ENCODE data around the gene STEAP2.

The STEAP2 gene

DNA sequence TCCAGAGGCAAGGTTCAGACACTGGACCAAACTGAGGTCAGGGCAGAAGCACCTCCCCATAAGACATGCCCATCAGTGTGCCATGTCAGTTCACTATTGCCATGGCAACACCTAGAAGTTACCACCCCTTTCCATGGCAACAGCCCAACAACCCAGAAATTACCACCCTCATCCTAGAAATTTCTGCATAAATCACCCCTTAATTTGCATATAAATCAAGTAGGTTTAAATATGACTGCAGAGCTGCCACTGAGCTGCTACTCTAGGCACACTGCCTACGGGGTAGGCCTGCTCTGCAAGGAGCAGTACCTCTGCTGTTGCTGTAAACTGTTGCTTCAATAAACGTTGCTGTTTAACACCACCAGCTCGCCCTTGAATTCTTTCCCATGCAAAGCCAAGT is 12.7 kb downstream of the STEAP2 start:
- peak overlapping the region; percentile 43; the same call in 1 of the 2 replicates for H3K9ac ChIP-seq (ENCODE audit: low read depth, low read length)

DNA sequence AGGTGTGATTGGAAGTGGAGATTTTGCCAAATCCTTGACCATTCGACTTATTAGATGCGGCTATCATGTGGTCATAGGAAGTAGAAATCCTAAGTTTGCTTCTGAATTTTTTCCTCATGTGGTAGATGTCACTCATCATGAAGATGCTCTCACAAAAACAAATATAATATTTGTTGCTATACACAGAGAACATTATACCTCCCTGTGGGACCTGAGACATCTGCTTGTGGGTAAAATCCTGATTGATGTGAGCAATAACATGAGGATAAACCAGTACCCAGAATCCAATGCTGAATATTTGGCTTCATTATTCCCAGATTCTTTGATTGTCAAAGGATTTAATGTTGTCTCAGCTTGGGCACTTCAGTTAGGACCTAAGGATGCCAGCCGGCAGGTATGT is 13.6 kb downstream of the STEAP2 start:
- peak overlapping the region; percentile 43; the same call in 1 of the 2 replicates for H3K9ac ChIP-seq (ENCODE audit: low read depth, low read length)
- no peak overlapping the region for H3K27ac ChIP-seq (ENCODE audit: low read length)
- H3K4me3 ChIP-seq (ENCODE audit: low read length), result peak overlapping the region; percentile 51; the same call in 1 of the 2 replicates
- H3K27me3 ChIP-seq (ENCODE audit: insufficient read depth, low read length), result no peaks in the 10 kb centered on the region
- peaks cover 22% of the 10 kb centered on the region; the same call in 1 of the 2 replicates for H3K4me1 ChIP-seq (ENCODE audit: insufficient read depth, low read length)
- no peaks in the 10 kb centered on the region for H3K9me3 ChIP-seq (ENCODE audit: insufficient read depth, low read depth, low read length)
- peaks cover 15% of the 10 kb centered on the region; the same call in 1 of the 2 replicates for H3K36me3 ChIP-seq (ENCODE audit: insufficient read depth, low read depth, low read length)

More for the DNA sequence above, 12.7 kb downstream of the STEAP2 start:
- H3K4me3 ChIP-seq (ENCODE audit: low read length), result peak overlapping the region; percentile 51
- H3K27ac ChIP-seq (ENCODE audit: low read length), result no peak overlapping the region
- H3K9me3 ChIP-seq (ENCODE audit: insufficient read depth, low read depth, low read length), result no peaks in the 10 kb centered on the region
- no peaks in the 10 kb centered on the region for H3K27me3 ChIP-seq (ENCODE audit: insufficient read depth, low read length)
- H3K36me3 ChIP-seq (ENCODE audit: insufficient read depth, low read depth, low read length), result peaks cover 15% of the 10 kb centered on the region; the same call in 1 of the 2 replicates
- peaks cover 16% of the 10 kb centered on the region; the same call in 1 of the 2 replicates for H3K4me1 ChIP-seq (ENCODE audit: insufficient read depth, low read length)

DNA sequence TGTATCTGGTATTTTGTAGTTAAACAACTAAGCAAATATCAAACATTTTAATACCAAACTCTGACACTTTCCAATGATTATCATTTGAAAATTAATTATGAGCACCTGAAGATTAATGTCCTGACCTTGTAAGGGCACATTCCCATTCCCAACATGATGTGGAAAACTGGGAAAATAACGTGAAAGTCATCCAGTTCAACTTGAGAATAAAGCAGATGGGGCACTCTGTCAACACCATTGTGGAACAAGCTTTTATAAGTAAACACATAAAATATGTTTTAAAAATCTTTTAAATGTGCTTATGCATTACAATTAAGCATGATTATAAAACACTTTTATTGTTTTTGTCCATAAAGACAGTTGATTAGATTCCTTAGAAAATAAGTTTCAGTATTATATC is 14.1 kb downstream of the STEAP2 start:
- H3K4me1 ChIP-seq (ENCODE audit: insufficient read depth, low read length), result peaks cover 22% of the 10 kb centered on the region; the same call in 1 of the 2 replicates
- H3K9me3 ChIP-seq (ENCODE audit: insufficient read depth, low read depth, low read length), result no peaks in the 10 kb centered on the region
- H3K27me3 ChIP-seq (ENCODE audit: insufficient read depth, low read length), result no peaks in the 10 kb centered on the region
- peaks cover 15% of the 10 kb centered on the region; the same call in 1 of the 2 replicates for H3K36me3 ChIP-seq (ENCODE audit: insufficient read depth, low read depth, low read length)
- H3K27ac ChIP-seq (ENCODE audit: low read length), result no peak overlapping the region
- H3K4me3 ChIP-seq (ENCODE audit: low read length), result no peak overlapping the region
- H3K9ac ChIP-seq (ENCODE audit: low read depth, low read length), result no peak overlapping the region

DNA sequence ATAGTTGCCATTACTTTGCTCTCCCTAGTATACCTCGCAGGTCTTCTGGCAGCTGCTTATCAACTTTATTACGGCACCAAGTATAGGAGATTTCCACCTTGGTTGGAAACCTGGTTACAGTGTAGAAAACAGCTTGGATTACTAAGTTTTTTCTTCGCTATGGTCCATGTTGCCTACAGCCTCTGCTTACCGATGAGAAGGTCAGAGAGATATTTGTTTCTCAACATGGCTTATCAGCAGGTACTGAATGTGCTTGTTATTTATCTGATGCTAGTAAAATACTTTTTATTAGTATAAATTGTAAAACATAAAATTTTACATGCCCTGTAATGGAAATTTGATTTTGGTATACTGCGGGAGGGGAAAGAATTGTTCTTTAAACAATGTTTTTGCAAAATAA is 15.7 kb downstream of the STEAP2 start:
- Histone ChIP-seq H3K27me3 (ENCODE audit: insufficient read depth, low read length) (no peaks in the 10 kb centered on the region), H3K9ac (ENCODE audit: low read depth, low read length) (no peak overlapping the region), H3K9me3 (ENCODE audit: insufficient read depth, low read depth, low read length) (no peaks in the 10 kb centered on the region), H3K27ac (ENCODE audit: low read length) (no peak overlapping the region), H3K36me3 (ENCODE audit: insufficient read depth, low read depth, low read length) (peaks cover 19% of the 10 kb centered on the region; the same call in 1 of the 2 replicates), H3K4me1 (ENCODE audit: insufficient read depth, low read length) (peaks cover 22% of the 10 kb centered on the region; the same call in 1 of the 2 replicates), H3K4me3 (ENCODE audit: low read length) (no peak overlapping the region)

DNA sequence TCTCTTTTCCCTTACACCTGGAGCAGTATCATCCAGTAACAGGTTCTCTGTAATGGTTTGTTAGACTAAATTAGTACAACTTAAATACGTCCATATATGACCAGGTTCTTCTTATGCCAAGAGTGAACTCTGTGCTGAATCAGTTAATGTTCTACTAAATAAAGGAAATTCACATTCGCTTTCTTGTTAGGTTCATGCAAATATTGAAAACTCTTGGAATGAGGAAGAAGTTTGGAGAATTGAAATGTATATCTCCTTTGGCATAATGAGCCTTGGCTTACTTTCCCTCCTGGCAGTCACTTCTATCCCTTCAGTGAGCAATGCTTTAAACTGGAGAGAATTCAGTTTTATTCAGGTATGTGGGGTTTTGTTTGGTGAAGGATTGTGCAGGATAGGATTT is 18.1 kb downstream of the STEAP2 start:
- H3K4me3 ChIP-seq (ENCODE audit: low read length), result no peak overlapping the region
- H3K4me1 ChIP-seq (ENCODE audit: insufficient read depth, low read length), result peaks cover 12% of the 10 kb centered on the region; the same call in 1 of the 2 replicates
- peaks cover 24% of the 10 kb centered on the region; the same call in 1 of the 2 replicates for H3K36me3 ChIP-seq (ENCODE audit: insufficient read depth, low read depth, low read length)
- H3K9ac ChIP-seq (ENCODE audit: low read depth, low read length), result peak overlapping the region; percentile 14; the same call in 1 of the 2 replicates
- H3K27ac ChIP-seq (ENCODE audit: low read length), result no peak overlapping the region
- H3K27me3 ChIP-seq (ENCODE audit: insufficient read depth, low read length), result no peaks in the 10 kb centered on the region
- H3K9me3 ChIP-seq (ENCODE audit: insufficient read depth, low read depth, low read length), result no peaks in the 10 kb centered on the region

DNA sequence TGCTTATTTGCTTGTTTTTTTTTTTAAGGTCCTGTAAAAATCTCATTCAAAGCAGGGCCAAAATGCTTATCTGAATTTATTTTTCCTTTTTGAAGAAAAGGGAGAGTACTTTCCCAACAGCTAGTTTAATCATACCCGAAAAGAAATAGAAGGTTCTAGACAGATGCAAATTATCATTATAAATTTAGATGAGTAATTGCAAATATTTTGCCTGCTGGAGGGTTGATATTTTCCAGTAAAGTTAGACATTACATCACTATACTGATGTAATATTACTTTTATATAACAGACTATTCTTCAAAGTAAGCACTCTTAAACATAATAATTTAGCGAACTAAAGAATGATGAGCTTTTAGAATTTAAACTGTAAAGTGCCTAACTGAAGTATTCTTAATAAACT is 19.3 kb downstream of the STEAP2 start:
- H3K36me3 ChIP-seq (ENCODE audit: insufficient read depth, low read depth, low read length), result peaks cover 23% of the 10 kb centered on the region; the same call in 1 of the 2 replicates
- no peak overlapping the region for H3K27ac ChIP-seq (ENCODE audit: low read length)
- H3K4me3 ChIP-seq (ENCODE audit: low read length), result no peak overlapping the region

DNA sequence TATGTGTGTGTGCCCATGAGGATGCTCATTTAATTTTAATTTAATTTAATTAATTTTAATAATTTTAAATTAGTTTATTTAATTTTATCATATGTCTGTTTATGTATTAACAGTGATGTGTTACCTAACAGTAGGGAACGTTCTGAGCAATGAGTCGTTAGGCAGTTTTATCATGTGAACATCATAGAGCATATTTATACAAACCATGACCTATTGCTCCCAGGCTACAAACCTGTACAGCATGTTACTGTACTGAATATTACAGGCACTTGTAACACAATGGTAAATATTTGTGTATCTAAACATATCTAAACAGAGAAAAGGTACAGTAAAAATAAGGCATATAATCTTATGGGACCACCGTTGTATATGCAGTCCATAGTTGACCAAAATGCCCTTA is 19.8 kb downstream of the STEAP2 start:
- H3K4me3 ChIP-seq (ENCODE audit: low read length), result no peak overlapping the region
- H3K27ac ChIP-seq (ENCODE audit: low read length), result no peak overlapping the region
- no peaks in the 10 kb centered on the region for H3K9me3 ChIP-seq (ENCODE audit: insufficient read depth, low read depth, low read length)
- peaks cover 21% of the 10 kb centered on the region; the same call in 1 of the 2 replicates for H3K36me3 ChIP-seq (ENCODE audit: insufficient read depth, low read depth, low read length)
- no peak overlapping the region for H3K9ac ChIP-seq (ENCODE audit: low read depth, low read length)
- 0 out of 2 replicates have a peak, but pooled peaks cover 6% of the 10 kb centered on the region for H3K4me1 ChIP-seq (ENCODE audit: insufficient read depth, low read length)
- no peaks in the 10 kb centered on the region for H3K27me3 ChIP-seq (ENCODE audit: insufficient read depth, low read length)

More for the DNA sequence above, 19.3 kb downstream of the STEAP2 start:
- no peak overlapping the region for H3K9ac ChIP-seq (ENCODE audit: low read depth, low read length)
- 0 out of 2 replicates have a peak, but pooled peaks cover 6% of the 10 kb centered on the region for H3K4me1 ChIP-seq (ENCODE audit: insufficient read depth, low read length)
- no peaks in the 10 kb centered on the region for H3K27me3 ChIP-seq (ENCODE audit: insufficient read depth, low read length)
- no peaks in the 10 kb centered on the region for H3K9me3 ChIP-seq (ENCODE audit: insufficient read depth, low read depth, low read length)

DNA sequence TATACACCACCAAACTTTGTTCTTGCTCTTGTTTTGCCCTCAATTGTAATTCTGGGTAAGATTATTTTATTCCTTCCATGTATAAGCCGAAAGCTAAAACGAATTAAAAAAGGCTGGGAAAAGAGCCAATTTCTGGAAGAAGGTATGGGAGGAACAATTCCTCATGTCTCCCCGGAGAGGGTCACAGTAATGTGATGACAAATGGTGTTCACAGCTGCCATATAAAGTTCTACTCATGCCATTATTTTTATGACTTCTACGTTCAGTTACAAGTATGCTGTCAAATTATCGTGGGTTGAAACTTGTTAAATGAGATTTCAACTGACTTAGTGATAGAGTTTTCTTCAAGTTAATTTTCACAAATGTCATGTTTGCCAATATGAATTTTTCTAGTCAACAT is 20.9 kb downstream of the STEAP2 start:
- Histone ChIP-seq H3K27me3 (ENCODE audit: insufficient read depth, low read length) (no peaks in the 10 kb centered on the region), H3K4me3 (ENCODE audit: low read length) (no peak overlapping the region), H3K4me1 (ENCODE audit: insufficient read depth, low read length) (0 out of 2 replicates have a peak, but pooled peaks cover 6% of the 10 kb centered on the region), H3K9ac (ENCODE audit: low read depth, low read length) (no peak overlapping the region), H3K9me3 (ENCODE audit: insufficient read depth, low read depth, low read length) (no peaks in the 10 kb centered on the region), H3K36me3 (ENCODE audit: insufficient read depth, low read depth, low read length) (peaks cover 10% of the 10 kb centered on the region; the same call in 1 of the 2 replicates), H3K27ac (ENCODE audit: low read length) (no peak overlapping the region)

DNA sequence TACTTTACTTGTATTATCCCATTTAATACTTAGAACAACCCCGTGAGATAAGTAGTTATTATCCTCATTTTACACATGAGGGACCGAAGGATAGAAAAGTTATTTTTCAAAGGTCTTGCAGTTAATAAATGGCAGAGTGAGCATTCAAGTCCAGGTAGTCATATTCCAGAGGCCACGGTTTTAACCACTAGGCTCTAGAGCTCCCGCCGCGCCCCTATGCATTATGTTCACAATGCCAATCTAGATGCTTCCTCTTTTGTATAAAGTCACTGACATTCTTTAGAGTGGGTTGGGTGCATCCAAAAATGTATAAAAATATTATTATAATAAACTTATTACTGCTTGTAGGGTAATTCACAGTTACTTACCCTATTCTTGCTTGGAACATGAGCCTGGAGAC is 22.0 kb downstream of the STEAP2 start:
- 0 out of 2 replicates have a peak, but pooled peaks cover 6% of the 10 kb centered on the region for H3K4me1 ChIP-seq (ENCODE audit: insufficient read depth, low read length)
- no peak overlapping the region for H3K27ac ChIP-seq (ENCODE audit: low read length)
- no peaks in the 10 kb centered on the region for H3K27me3 ChIP-seq (ENCODE audit: insufficient read depth, low read length)
- H3K9me3 ChIP-seq (ENCODE audit: insufficient read depth, low read depth, low read length), result no peaks in the 10 kb centered on the region
- H3K36me3 ChIP-seq (ENCODE audit: insufficient read depth, low read depth, low read length), result peaks cover 9% of the 10 kb centered on the region; the same call in 1 of the 2 replicates
- no peak overlapping the region for H3K9ac ChIP-seq (ENCODE audit: low read depth, low read length)
- H3K4me3 ChIP-seq (ENCODE audit: low read length), result no peak overlapping the region

DNA sequence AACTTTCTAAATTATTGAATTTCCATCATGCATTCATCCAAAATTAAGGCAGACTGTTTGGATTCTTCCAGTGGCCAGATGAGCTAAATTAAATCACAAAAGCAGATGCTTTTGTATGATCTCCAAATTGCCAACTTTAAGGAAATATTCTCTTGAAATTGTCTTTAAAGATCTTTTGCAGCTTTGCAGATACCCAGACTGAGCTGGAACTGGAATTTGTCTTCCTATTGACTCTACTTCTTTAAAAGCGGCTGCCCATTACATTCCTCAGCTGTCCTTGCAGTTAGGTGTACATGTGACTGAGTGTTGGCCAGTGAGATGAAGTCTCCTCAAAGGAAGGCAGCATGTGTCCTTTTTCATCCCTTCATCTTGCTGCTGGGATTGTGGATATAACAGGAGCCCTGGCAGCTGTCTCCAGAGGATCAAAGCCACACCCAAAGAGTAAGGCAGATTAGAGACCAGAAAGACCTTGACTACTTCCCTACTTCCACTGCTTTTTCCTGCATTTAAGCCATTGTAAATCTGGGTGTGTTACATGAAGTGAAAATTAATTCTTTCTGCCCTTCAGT is 25.3 kb downstream of the STEAP2 start:
- no peaks in the 10 kb centered on the region for H3K4me1 ChIP-seq (ENCODE audit: insufficient read depth, low read length)
- H3K27me3 ChIP-seq (ENCODE audit: insufficient read depth, low read length), result no peaks in the 10 kb centered on the region
- H3K36me3 ChIP-seq (ENCODE audit: insufficient read depth, low read depth, low read length), result peaks cover 5% of the 10 kb centered on the region; the same call in 1 of the 2 replicates
- no peak overlapping the region for H3K9ac ChIP-seq (ENCODE audit: low read depth, low read length)
- H3K4me3 ChIP-seq (ENCODE audit: low read length), result no peak overlapping the region
- H3K27ac ChIP-seq (ENCODE audit: low read length), result no peak overlapping the region
- H3K9me3 ChIP-seq (ENCODE audit: insufficient read depth, low read depth, low read length), result no peaks in the 10 kb centered on the region

DNA sequence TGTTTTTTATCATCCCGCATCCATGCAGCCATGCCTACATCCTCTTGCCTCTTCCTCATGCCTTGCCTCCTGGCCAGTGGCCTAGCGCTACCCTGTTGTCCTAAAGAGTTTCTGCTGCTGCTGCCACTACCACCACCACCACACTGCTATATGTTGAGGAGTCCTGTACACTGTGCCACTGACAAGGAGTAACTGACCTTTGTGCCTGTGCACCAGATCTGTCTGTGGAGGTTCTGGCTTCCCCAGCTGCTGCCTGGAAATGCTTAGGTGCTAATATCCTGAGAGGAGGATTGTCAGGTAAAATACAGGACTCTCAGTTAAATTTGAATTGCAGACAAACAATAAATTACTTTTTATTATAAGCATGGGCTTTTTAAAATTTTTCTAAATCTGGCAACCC is 26.5 kb downstream of the STEAP2 start:
- Histone ChIP-seq H3K4me3 (ENCODE audit: low read length) (no peak overlapping the region), H3K27me3 (ENCODE audit: insufficient read depth, low read length) (no peaks in the 10 kb centered on the region), H3K4me1 (ENCODE audit: insufficient read depth, low read length) (no peaks in the 10 kb centered on the region), H3K27ac (ENCODE audit: low read length) (no peak overlapping the region), H3K36me3 (ENCODE audit: insufficient read depth, low read depth, low read length) (no peaks in the 10 kb centered on the region; the same call in 1 of the 2 replicates), H3K9ac (ENCODE audit: low read depth, low read length) (no peak overlapping the region), H3K9me3 (ENCODE audit: insufficient read depth, low read depth, low read length) (no peaks in the 10 kb centered on the region)

DNA sequence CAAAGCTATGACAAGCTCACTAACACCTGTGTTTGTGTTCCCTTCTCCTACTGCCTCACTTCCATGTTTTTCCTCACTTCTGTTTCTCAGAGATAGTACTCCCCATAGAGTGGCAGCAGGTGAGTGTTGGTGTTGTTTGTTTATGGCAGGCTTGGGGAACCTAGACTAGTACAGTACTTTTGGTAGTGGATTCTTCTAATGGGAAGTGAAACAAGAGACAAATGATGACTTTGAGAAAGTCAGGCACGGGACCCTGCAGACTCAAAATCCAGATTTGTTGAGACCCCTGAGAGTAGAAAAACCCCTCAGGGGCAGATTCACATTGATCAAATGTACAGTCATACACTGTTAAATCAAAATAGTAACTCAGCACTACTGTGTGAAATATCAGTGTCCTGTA is 27.0 kb downstream of the STEAP2 start:
- H3K36me3 ChIP-seq (ENCODE audit: insufficient read depth, low read depth, low read length), result no peaks in the 10 kb centered on the region; the same call in 1 of the 2 replicates
- no peaks in the 10 kb centered on the region for H3K9me3 ChIP-seq (ENCODE audit: insufficient read depth, low read depth, low read length)
- no peak overlapping the region for H3K9ac ChIP-seq (ENCODE audit: low read depth, low read length)
- H3K4me1 ChIP-seq (ENCODE audit: insufficient read depth, low read length), result no peaks in the 10 kb centered on the region
- no peak overlapping the region for H3K27ac ChIP-seq (ENCODE audit: low read length)
- no peak overlapping the region for H3K4me3 ChIP-seq (ENCODE audit: low read length)
- peaks cover 1% of the 10 kb centered on the region; the same call in 1 of the 2 replicates for H3K27me3 ChIP-seq (ENCODE audit: insufficient read depth, low read length)
